ENCODE measurements around the gene SPATA12. TPM values are rescaled to one million over a fixed set of nuclear protein-coding genes. Genes with fewer than 3 reads are reported as not detected.

Gene SPATA12
- total RNA-seq, 1 experiment from 2014 or later, result not detected

DNA sequence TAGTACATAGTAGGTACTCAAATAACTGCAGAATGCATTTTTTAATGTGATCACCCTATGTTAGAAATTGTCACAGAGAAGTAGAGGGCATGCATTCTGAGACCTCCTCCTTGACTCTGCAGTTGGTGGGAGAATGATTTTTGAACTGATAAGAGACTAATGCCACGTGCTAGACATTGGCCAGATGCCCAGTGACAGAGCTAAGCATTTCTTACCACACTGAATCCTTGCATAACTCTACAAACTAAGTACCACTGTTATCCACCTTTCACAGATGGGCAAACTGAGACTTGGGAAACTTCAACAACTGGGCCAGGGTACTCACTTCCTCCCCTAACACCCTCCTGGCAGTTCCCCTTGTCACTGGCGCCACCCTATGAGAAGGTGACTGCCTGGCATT, 33.5 kb upstream of the SPATA12 start:
- no peaks in the 10 kb centered on the region for H3K27me3 ChIP-seq (replicated peaks; ENCODE audit: control insufficient read depth, insufficient read depth, low read length)
- no peaks in the 10 kb centered on the region for H3K36me3 Mint-ChIP-seq (ENCODE audit: insufficient read depth, unreplicated experiment)
- H3K9me3 Mint-ChIP-seq (ENCODE audit: unreplicated experiment), result no peaks in the 10 kb centered on the region
- TF ChIP-seq CTCF (IDR thresholded peaks at IDR 0.05; ENCODE audit: insufficient read depth in 1 of 2, low read depth in 1 of 2, low read length in 1 of 2, severe bottlenecking in 1 of 2, unreplicated experiment in 1 of 2), result no peak
- no peaks in the 10 kb centered on the region; the same call in 1 of the 2 replicates for H3K36me3 ChIP-seq (ENCODE audit: control insufficient read depth, insufficient read depth, low read length)
- no peak overlapping the region for H3K27ac Mint-ChIP-seq (ENCODE audit: unreplicated experiment)
- no peaks in the 10 kb centered on the region for H3K27me3 Mint-ChIP-seq (ENCODE audit: insufficient read depth, unreplicated experiment)
- H3K9me3 ChIP-seq, result no peaks in the 10 kb centered on the region
- H3K4me3 ChIP-seq (ENCODE audit: low read depth, low read length), result no peak overlapping the region
- intact Hi-C loops (cut with micrococcal nuclease; ENCODE audit: unreplicated experiment), result no loop called here
- DNase-seq, result no peak
- H3K4me1 ChIP-seq, result no peaks in the 10 kb centered on the region
- POLR2A ChIA-PET, result no interaction called here
- no peak overlapping the region for H3K4me3 Mint-ChIP-seq (ENCODE audit: unreplicated experiment)
- no peaks in the 10 kb centered on the region for H3K4me1 Mint-ChIP-seq (ENCODE audit: low read depth, unreplicated experiment)
- CTCF ChIA-PET, result no interaction called here
- no TSS peak for BruUV-seq (replicated peaks)

DNA sequence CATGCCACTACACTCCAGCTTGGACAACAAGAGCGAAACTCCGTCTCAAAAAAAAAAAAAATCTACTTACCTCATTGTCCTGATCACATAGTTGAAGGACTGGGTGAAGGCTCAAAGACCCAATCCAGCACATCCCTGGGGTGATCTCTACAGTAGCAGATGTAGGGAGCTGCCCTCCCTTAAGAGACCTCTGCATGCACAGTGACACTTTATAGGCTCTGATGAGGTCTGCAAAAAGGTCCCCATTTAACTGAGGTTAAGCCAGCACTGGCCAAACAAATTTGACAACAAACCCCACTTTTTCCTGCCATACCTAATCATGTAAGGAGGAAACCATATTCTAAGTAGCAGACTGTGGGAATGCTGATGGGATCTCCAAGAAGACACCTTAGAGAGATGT, 31.1 kb upstream of the SPATA12 start:
- DNase-seq, result no peak
- no TSS peak for BruUV-seq (replicated peaks)
- Histone ChIP-seq H3K4me1 (no peaks in the 10 kb centered on the region), H3K27me3 (replicated peaks; ENCODE audit: control insufficient read depth, insufficient read depth, low read length) (no peaks in the 10 kb centered on the region), H3K36me3 (ENCODE audit: control insufficient read depth, insufficient read depth, low read length) (no peaks in the 10 kb centered on the region; the same call in none of the 2 replicates), H3K4me3 (ENCODE audit: low read depth, low read length) (no peak overlapping the region), H3K9me3 (no peaks in the 10 kb centered on the region)
- no peak overlapping the region for H3K27ac Mint-ChIP-seq (ENCODE audit: unreplicated experiment)
- no peak for TF ChIP-seq CTCF (IDR thresholded peaks at IDR 0.05; ENCODE audit: insufficient read depth in 1 of 2, low read depth in 1 of 2, low read length in 1 of 2, severe bottlenecking in 1 of 2, unreplicated experiment in 1 of 2)
- ChIA-PET POLR2A (no interaction called here), CTCF (no interaction called here)
- no peaks in the 10 kb centered on the region for H3K27me3 Mint-ChIP-seq (ENCODE audit: insufficient read depth, unreplicated experiment)
- no peak overlapping the region for H3K4me3 Mint-ChIP-seq (ENCODE audit: unreplicated experiment)
- no peaks in the 10 kb centered on the region for H3K9me3 Mint-ChIP-seq (ENCODE audit: unreplicated experiment)
- H3K4me1 Mint-ChIP-seq (ENCODE audit: low read depth, unreplicated experiment), result no peaks in the 10 kb centered on the region
- intact Hi-C loops (cut with micrococcal nuclease; ENCODE audit: unreplicated experiment), result no loop called here
- H3K36me3 Mint-ChIP-seq (ENCODE audit: insufficient read depth, unreplicated experiment), result no peaks in the 10 kb centered on the region

- Mint-ChIP-seq H3K27me3 (ENCODE audit: insufficient read depth, unreplicated experiment) (no peaks in the 10 kb centered on the region), H3K36me3 (ENCODE audit: insufficient read depth, unreplicated experiment) (no peaks in the 10 kb centered on the region), H3K4me1 (ENCODE audit: low read depth, unreplicated experiment) (no peaks in the 10 kb centered on the region), H3K9me3 (ENCODE audit: unreplicated experiment) (no peaks in the 10 kb centered on the region), H3K27ac (ENCODE audit: unreplicated experiment) (no peak overlapping the region), H3K4me3 (ENCODE audit: unreplicated experiment) (no peak overlapping the region)
- DNase-seq, result no peak
- intact Hi-C loops (cut with micrococcal nuclease; ENCODE audit: unreplicated experiment), result no loop called here
- Histone ChIP-seq H3K9me3 (no peaks in the 10 kb centered on the region), H3K36me3 (ENCODE audit: control insufficient read depth, insufficient read depth, low read length) (no peaks in the 10 kb centered on the region; the same call in none of the 2 replicates), H3K4me1 (no peaks in the 10 kb centered on the region), H3K27me3 (replicated peaks; ENCODE audit: control insufficient read depth, insufficient read depth, low read length) (no peaks in the 10 kb centered on the region), H3K4me3 (ENCODE audit: low read depth, low read length) (no peak overlapping the region)
- BruUV-seq (replicated peaks), result no TSS peak
- no peak for TF ChIP-seq CTCF (IDR thresholded peaks at IDR 0.05; ENCODE audit: insufficient read depth in 1 of 2, low read depth in 1 of 2, low read length in 1 of 2, severe bottlenecking in 1 of 2, unreplicated experiment in 1 of 2)
- ChIA-PET POLR2A (no interaction called here), CTCF (no interaction called here)
These were observed 30.5 kb upstream of the SPATA12 start for GRCh38 chr3:57029924-57030323.

All from Caco-2 (cell line).